ENCODE results near the gene TMEM253.

The TMEM253 gene

DNA sequence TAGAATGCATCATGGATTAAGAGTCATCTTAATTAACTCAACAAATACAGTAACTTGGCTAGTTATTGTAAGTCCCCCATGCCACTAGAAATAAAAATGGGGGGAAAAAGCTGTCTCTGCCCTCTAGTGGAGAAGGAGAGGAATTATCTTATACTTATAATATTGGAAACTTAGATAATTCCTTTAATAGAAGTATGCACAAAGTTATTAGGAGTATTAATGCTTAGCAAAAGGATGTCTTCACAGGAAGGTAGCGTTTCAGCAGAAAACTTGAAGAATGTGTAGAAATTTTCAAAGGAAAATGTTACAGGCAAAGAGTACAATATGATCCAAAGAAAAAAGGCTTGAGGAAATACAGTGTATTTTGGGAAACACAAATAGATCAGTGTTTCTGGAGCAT is 35.2 kb downstream of the TMEM253 start:
- H3K27ac ChIP-seq, result no peak overlapping the region

DNA sequence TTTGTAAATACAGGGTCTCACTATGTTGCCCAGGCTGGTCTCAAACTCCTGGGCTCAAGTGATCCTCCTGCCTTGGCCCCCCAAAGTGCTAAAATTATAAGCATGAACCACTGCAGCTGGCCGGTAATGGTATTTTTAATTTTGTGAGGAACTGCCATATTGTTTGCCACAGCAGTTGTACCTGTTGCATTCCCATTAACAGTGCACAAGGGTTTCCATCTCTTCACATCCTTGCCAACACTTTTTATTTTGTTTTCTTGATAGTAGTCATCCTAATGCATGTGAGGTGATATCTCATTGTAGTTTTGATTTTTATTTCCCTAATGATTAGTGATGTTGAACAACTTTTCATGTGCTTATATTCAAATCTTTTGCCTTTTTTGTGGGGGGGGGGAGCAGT is 41.5 kb downstream of the TMEM253 start:
- Histone ChIP-seq H3K27me3 (replicated peaks) (no peaks in the 10 kb centered on the region), H3K36me3 (replicated peaks) (no peaks in the 10 kb centered on the region), H3K4me3 (ENCODE audit: low read depth, low read length) (no peak overlapping the region), H3K27ac (no peak overlapping the region)
- TF ChIP-seq, protein P1, sequence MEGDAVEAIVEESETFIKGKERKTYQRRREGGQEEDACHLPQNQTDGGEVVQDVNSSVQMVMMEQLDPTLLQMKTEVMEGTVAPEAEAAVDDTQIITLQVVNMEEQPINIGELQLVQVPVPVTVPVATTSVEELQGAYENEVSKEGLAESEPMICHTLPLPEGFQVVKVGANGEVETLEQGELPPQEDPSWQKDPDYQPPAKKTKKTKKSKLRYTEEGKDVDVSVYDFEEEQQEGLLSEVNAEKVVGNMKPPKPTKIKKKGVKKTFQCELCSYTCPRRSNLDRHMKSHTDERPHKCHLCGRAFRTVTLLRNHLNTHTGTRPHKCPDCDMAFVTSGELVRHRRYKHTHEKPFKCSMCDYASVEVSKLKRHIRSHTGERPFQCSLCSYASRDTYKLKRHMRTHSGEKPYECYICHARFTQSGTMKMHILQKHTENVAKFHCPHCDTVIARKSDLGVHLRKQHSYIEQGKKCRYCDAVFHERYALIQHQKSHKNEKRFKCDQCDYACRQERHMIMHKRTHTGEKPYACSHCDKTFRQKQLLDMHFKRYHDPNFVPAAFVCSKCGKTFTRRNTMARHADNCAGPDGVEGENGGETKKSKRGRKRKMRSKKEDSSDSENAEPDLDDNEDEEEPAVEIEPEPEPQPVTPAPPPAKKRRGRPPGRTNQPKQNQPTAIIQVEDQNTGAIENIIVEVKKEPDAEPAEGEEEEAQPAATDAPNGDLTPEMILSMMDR (IDR thresholded peaks at IDR 0.05; ENCODE audit: low read depth, low read length, missing control alignments), result no peak
- in situ Hi-C loops (cut with HindIII; ENCODE audit: low pct_ligation_motif_present, low sequenced_read_pairs), result no loop called here
- DNase-seq, result no peak

More for the DNA sequence above, 35.2 kb downstream of the TMEM253 start:
- H3K4me3 ChIP-seq (ENCODE audit: low read depth, low read length), result no peak overlapping the region
- in situ Hi-C loops (cut with HindIII; ENCODE audit: low pct_ligation_motif_present, low sequenced_read_pairs), result no loop called here
- H3K36me3 ChIP-seq (replicated peaks), result no peaks in the 10 kb centered on the region
- no peaks in the 10 kb centered on the region for H3K27me3 ChIP-seq (replicated peaks)
- TF ChIP-seq, protein P1 (IDR thresholded peaks at IDR 0.05; ENCODE audit: low read depth, low read length, missing control alignments), result peak; percentile 58
- DNase-seq, result no peak

DNA sequence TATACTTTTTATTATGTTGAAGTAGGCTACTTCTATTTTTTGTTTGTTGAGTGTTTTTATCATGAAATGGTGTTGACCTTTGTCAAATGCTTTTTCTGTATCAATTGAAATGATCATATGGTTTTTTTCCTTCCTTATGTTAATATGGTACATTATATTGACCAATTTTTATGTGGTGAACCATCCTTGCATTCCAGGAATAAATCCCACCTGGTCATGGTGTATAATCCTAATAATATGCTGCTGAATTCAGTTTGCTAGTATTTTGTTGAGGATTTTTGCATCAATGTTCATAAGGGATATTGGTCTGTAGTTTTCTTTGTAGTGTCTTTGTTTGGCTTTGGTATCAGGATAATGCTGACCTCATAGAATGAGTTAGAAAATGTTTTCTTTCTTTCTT is 44.6 kb downstream of the TMEM253 start:
- Histone ChIP-seq H3K36me3 (replicated peaks) (no peaks in the 10 kb centered on the region), H3K27ac (no peak overlapping the region), H3K27me3 (replicated peaks) (no peaks in the 10 kb centered on the region), H3K4me3 (ENCODE audit: low read depth, low read length) (no peak overlapping the region)
- TF ChIP-seq, protein P1 (IDR thresholded peaks at IDR 0.05; ENCODE audit: low read depth, low read length, missing control alignments), result no peak
- in situ Hi-C loops (cut with HindIII; ENCODE audit: low pct_ligation_motif_present, low sequenced_read_pairs), result no loop called here
- no peak for DNase-seq

DNA sequence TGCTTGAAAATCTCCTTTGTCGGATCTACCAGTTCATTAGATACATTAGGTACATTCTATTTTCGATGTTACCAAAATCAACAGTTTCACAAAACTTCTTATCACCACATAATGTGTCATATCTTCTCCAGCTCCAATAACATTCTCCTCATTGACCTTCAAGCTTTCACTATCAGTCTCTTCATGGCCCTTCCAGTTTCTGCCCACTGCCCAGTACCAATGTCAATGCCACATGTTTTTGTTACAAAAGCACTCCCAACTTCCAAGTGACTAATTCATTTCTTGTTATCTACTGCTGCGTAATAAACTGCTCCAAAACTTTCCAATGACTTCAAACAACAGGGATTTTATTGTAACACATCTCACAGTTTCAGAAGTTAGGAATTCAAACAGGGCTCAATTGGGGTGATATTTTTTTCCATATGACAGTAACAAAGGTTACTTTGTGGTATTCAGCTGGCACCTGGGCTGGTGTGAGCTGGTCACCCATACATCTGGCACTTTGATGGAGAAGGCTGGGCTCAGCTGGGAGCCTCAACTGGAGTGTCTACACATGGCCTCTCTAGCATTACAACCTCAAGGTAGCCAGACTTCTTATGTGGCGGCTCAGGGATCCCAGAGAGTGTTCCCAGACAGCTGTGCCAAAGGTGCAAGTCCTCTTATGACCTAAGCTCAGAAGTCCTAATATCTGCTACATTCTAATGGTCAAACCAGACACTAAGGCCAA is 48.9 kb downstream of the TMEM253 start:
- H3K36me3 ChIP-seq (replicated peaks), result no peaks in the 10 kb centered on the region
- TF ChIP-seq, protein P1 (IDR thresholded peaks at IDR 0.05; ENCODE audit: low read depth, low read length, missing control alignments), result no peak
- H3K27me3 ChIP-seq (replicated peaks), result no peaks in the 10 kb centered on the region
- in situ Hi-C loops (cut with HindIII; ENCODE audit: low pct_ligation_motif_present, low sequenced_read_pairs), result no loop called here
- no peak for DNase-seq
- H3K4me3 ChIP-seq (ENCODE audit: low read depth, low read length), result no peak overlapping the region
- H3K27ac ChIP-seq, result no peak overlapping the region
